Measurements from ENCODE around the gene PANK4.

PANK4 gene

DNA sequence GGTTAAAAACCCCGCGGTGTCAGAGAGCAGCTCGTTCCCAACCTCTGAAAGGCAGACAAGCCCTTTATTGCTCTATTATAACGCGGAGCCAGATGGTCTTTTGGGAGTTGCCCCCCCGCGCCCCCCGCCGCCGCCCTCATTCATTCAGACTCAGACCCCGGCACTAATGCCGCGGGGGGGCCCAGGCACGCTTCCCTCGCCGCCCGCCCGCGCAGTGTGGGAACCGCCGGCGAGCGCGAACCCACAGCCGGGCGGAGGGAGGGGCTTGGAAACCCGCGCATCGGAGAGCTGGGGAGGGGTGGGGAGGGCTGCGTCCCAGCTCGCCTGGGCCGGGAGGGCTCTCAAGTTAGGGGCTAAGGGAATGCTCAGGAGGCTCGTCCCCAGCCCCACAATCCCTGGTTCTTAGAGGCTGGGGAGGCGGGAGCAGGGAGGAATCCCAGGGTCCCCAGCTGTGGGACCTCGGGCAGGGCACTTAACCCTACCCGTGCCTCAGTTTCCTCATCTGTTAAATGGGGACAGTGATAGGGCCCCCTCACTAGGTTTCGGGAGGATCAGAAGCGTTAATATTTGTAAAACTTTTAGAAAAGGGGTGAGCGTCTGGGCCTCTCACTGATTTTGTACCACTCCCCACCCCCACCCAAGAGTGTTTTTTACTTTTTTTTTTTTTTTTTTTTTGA is 14.6 kb upstream of the PANK4 start:
- Histone ChIP-seq H3K27ac (no peak overlapping the region), H3K4me3 (peak overlapping the region; percentile 45)
- TF ChIP-seq, protein P1, sequence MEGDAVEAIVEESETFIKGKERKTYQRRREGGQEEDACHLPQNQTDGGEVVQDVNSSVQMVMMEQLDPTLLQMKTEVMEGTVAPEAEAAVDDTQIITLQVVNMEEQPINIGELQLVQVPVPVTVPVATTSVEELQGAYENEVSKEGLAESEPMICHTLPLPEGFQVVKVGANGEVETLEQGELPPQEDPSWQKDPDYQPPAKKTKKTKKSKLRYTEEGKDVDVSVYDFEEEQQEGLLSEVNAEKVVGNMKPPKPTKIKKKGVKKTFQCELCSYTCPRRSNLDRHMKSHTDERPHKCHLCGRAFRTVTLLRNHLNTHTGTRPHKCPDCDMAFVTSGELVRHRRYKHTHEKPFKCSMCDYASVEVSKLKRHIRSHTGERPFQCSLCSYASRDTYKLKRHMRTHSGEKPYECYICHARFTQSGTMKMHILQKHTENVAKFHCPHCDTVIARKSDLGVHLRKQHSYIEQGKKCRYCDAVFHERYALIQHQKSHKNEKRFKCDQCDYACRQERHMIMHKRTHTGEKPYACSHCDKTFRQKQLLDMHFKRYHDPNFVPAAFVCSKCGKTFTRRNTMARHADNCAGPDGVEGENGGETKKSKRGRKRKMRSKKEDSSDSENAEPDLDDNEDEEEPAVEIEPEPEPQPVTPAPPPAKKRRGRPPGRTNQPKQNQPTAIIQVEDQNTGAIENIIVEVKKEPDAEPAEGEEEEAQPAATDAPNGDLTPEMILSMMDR (IDR thresholded peaks at IDR 0.05), result no peak
- DNase-seq (ENCODE audit: low spot score), result no peak

DNA sequence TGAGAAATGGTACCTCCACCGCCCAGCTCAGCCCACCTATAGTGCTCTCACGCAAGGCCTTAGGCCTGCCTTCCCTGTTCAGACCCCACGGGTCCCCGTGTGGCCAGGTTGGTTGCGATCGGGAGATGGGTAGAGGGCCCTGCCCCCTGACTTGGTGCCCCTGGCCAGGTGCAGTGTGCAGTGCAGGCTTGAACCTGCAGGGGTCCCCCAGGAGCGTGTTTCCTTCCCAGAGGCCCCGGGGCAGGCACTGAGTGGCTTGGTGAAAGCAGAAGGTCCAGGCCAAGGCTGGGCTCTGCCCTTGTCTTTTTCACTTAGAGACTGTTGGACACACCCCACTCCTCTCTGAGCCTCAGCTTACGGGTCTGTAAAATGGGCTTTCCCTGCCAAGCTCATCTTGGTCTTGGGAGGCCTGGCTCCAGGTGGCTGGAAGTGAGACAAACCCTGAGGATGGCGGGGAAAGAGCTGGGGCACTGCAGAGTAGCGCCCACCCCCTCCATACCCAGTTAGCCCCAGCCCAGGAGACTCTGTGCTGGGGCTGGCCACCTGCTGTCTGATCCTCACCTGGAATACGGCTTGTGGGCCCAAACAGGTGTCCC is 13.0 kb upstream of the PANK4 start:
- DNase-seq (ENCODE audit: low spot score), result no peak
- no peak overlapping the region for H3K27ac ChIP-seq
- no peak overlapping the region for H3K4me3 ChIP-seq
- TF ChIP-seq, protein P1 (IDR thresholded peaks at IDR 0.05), result no peak

DNA sequence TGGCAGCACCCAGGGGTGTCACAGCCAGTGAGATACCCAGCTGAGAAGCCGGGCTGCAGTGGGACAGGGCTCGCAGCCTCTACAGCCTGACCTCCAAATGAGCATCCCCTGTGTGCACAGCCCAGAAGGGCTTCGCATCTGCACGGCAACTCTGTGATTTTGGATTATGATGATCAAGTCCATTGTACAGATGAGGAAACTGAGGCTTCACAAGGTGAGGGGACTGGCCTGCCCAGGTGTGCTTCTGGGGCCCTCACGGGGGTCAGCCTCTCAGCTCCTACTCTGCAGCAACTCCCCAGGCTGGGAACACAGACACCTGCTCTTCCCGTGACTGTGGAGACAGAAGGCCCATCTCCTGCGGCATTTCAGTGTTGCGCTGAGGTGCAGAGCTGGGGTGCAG is 12.5 kb upstream of the PANK4 start:
- Histone ChIP-seq H3K4me3 (no peak overlapping the region), H3K27ac (no peak overlapping the region)
- TF ChIP-seq, protein P1 (IDR thresholded peaks at IDR 0.05), result no peak
- DNase-seq (ENCODE audit: low spot score), result no peak

DNA sequence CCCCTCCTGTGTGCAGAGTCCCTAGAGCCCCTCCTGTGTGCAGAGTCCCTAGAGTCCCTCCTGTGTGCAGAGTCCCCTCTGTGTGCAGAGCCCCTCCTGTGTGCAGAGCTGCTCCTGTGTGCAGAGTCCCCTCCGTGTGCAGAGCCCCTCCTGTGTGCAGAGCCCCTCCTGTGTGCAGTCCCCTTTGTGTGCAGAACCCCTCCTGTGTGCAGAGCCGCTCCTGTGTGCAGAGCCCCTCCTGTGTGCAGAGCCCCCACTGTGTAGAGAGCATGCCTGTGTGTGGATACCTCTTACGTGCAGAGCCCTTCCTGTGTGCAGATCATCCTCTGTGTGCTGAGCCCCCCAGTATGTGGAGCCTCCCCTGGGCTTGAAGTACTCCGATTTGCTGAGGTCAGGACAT is 12.0 kb upstream of the PANK4 start:
- TF ChIP-seq, protein P1 (IDR thresholded peaks at IDR 0.05), result no peak
- no peak overlapping the region for H3K4me3 ChIP-seq

DNA sequence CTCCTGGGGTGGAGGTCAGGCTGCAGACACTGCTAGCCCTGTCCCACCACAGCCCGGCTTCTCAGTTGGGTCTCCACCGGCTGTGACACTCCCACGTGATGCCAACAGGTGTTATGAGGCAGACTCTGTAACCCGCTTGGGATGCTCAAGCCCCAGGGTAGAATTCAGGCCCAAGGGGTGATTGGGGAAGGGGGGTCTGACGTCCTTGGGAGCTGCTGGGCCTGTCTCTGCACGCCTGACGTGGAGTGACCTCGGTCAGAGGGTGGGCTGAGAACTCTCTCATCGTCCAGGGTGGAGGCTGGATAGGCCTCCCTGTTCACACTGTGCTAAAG is 11.4 kb upstream of the PANK4 start:
- DNase-seq (ENCODE audit: low spot score), result no peak
- no peak overlapping the region for H3K27ac ChIP-seq
- TF ChIP-seq, protein P1 (IDR thresholded peaks at IDR 0.05), result no peak

More for the DNA sequence above, 12.0 kb upstream of the PANK4 start:
- no peak overlapping the region for H3K27ac ChIP-seq
- DNase-seq (ENCODE audit: low spot score), result no peak

DNA sequence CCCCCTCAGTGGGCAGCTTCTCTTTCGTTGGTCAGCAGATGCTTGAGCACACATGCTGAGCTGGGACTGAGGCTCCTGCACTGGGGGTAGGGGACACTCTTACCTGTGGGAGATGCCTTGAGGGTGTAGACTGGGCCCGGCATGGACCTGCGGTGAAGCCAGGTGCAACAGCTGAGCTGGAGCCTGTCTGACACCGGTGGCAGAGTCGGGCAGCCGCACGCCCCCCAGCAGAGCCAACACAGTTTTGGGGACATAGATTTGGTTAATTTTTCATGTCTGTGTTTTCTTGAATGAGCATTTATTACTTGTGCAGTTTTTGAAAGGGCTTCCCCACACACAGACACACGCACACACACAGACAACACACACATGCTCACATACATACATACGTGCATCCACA is 9.6 kb upstream of the PANK4 start:
- no peak for DNase-seq (ENCODE audit: low spot score)
- TF ChIP-seq, protein P1 (IDR thresholded peaks at IDR 0.05), result no peak
- Histone ChIP-seq H3K4me3 (no peak overlapping the region), H3K27ac (no peak overlapping the region)

More for the DNA sequence above, 11.4 kb upstream of the PANK4 start:
- no peak overlapping the region for H3K4me3 ChIP-seq

DNA sequence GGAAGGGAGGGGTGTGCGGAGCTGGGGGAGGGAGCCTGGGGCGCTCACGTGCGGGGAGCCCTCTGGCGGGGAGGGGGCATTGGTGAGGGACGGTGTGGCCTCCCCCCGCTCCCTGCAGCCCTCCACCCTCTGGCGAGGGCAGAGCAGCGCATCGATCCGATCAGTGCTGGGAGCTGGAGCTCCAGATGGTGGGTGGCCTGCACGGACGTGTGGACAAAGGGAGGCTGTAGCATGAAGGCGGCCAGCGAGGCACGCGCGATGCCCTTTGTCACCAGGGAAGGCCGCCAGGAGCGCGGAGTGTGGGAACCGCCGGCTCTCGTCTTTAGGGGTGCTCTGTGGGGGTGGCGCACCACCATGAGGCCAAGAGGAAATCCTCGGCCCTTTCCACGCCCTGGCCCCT is 9.1 kb upstream of the PANK4 start:
- H3K27ac ChIP-seq, result no peak overlapping the region
- DNase-seq (ENCODE audit: low spot score), result no peak
- TF ChIP-seq, protein P1 (IDR thresholded peaks at IDR 0.05), result no peak
- H3K4me3 ChIP-seq, result no peak overlapping the region

Data from coronary artery (tissue), 2 donors.